Fibroblast of mammary gland (primary cell): ENCODE data around the gene PRG2.

Source experiments
- DNase-seq: peaks from one replicate; pipeline ENCODE4 v3.0.0-alpha.2; 2010; ENCODE audit warnings: low read depth
- H3K4me3 ChIP-seq: 2 replicates; pipeline ENCODE4 v1.5.1; 2011; ENCODE audit warnings: low read depth, mild to moderate bottlenecking, low read length, moderate library complexity; ENCODE audit not compliant: control insufficient read depth
- TF ChIP-seq, protein P1 (sequence below): conservative IDR thresholded peaks from 2 replicates; pipeline ENCODE4 v1.5.1; 2011; ENCODE audit warnings: low read depth, low read length, inconsistent platforms; ENCODE audit not compliant: control insufficient read depth, insufficient read depth

Gene PRG2

DNA sequence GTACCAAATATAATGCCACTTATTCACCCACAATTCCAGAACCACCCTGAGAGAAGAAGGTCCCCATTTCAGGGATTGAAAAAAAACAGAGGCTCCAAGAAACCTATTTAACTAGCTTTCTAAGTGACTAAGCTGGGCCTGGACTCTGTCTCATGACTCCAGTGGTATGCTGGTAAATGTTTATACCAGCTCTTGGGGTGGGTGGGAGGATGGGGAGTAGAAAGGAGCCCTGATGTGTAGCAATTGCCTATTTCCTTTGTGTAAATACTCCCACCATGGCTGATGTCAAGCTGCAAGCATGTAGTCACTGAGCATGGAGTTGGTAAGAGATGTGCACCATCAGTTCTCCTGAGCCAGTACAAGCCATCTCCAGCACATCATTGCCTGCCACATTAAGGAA lies 12.3 kb downstream of the PRG2 start:
- no peak overlapping the region for H3K4me3 ChIP-seq
- DNase-seq = peak; percentile 5
- TF ChIP-seq, protein P1, sequence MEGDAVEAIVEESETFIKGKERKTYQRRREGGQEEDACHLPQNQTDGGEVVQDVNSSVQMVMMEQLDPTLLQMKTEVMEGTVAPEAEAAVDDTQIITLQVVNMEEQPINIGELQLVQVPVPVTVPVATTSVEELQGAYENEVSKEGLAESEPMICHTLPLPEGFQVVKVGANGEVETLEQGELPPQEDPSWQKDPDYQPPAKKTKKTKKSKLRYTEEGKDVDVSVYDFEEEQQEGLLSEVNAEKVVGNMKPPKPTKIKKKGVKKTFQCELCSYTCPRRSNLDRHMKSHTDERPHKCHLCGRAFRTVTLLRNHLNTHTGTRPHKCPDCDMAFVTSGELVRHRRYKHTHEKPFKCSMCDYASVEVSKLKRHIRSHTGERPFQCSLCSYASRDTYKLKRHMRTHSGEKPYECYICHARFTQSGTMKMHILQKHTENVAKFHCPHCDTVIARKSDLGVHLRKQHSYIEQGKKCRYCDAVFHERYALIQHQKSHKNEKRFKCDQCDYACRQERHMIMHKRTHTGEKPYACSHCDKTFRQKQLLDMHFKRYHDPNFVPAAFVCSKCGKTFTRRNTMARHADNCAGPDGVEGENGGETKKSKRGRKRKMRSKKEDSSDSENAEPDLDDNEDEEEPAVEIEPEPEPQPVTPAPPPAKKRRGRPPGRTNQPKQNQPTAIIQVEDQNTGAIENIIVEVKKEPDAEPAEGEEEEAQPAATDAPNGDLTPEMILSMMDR = no peak

DNA sequence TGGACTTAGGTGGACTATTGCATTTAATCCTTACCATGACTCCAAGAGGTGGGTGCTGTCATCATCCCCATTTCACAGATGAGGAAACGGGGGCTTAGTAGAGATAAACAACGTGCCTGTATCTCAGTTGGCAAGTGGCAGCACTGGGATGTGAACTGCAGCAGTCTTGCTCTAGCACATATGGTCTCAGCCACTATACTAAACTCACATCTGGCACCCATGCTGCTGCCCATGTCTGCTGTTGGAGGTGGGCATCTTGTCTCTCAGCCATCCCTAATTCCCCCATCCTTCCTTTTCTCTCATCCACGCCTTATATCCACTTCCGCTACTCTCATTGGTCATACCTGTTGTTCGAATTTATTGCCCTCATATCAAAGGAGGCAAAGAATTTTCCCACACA lies 13.3 kb downstream of the PRG2 start:
- H3K4me3 ChIP-seq = no peak overlapping the region
- DNase-seq = peak; percentile 29
- TF ChIP-seq, protein P1 = no peak

DNA sequence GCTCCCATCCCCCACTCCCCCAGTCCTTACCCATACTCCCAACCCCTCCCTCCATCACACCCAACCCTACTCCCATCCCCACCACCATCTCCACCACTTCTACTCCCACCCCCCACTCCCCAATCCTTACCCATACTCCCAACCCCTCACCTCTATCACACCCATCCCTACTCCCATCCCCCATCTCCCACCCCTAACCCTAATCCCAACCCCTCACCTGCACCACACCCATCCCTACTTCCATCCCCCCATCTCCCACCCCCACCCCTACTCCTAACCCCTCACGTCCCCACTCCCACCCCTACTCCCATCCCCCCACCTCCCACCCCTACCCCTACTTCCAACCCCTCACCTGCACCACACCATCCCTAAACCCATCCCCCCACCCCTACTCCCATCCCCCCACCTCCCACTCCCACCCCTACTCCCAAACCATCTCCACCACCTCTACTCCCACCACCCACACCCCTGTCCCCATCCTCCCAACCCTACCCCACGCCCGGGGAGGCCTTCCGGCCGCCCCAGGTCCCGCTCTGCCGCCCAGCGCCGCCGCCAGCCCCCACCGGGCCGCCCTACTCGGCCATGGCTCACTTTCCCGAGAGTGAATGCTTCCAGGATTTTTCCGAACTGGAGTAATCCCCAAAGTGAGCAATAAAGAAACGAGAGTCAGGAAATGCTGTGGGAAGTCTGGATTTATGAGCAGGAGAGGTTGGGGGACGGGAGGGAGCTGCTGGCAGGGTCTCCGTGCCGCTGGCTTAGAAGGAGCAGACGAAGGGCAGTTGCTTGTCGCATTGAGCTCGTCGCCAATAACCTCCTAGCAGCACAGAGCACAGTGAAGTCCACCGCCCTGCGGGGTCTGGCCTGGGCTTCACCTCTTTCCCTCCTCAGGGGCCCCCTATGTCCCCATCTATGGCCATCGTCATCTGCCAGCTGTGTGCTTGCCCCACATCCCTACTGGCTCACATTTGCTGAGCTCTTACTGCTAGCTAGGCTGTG lies 14.1 kb downstream of the PRG2 start:
- TF ChIP-seq, protein P1 = no peak
- DNase-seq = no peak
- no peak overlapping the region for H3K4me3 ChIP-seq

DNA sequence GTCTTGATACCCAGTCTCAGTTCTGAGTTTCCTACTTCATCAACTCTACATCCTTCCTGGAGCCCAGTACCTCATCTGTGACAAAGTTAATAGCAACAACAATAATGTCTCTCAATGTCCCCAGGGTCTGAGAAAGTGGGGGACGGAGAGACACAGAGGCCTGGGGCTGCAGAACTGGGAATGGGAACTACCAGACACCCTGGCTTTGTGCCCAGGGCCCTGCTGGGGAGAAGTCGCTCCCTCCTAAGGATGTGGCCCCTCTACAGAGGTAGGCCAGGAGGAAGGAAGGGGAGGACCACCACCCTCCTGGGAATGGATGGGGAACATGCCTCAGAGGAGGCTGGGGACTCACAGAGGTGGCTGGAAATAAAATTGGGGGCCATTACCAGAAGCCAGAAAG lies 15.0 kb downstream of the PRG2 start:
- TF ChIP-seq, protein P1 = no peak
- no peak for DNase-seq
- H3K4me3 ChIP-seq = no peak overlapping the region

DNA sequence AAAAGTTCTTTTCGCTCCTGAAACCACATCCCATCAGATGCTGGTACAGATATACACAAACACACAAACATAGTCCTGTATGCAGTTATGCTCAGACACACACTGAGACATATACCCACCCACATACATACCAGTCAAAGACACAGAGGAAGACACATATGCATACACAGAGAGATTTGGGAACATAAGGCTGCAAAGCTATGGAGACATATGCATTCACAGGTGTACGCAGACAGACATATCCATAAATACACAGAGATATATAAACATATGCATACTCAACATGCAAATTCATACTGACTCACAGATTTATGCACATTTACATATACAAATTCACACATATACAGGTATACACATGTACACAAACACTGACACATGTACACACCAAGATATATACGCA lies 15.5 kb downstream of the PRG2 start:
- H3K4me3 ChIP-seq = no peak overlapping the region
- TF ChIP-seq, protein P1 = no peak
- DNase-seq = no peak

DNA sequence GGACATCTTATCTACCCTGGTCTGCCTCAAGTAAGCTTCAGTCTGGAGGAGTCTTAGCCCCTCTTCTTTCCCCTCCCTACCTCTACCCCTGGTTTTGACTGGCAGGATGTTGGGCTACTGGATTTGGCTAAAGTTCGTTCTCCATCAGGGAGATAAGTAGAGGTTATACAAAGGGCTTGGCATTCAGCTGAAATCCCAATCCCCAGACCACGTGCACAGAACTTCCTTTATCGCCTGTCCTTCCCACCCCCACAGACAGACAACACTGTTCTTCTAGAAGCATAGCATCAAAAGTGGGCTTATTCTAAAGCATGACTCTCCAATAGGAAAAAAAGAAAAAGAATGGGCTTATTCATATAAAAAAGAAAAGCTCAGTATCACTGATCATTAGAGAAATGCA lies 17.3 kb downstream of the PRG2 start:
- H3K4me3 ChIP-seq = no peak overlapping the region
- TF ChIP-seq, protein P1 = no peak
- DNase-seq = no peak

DNA sequence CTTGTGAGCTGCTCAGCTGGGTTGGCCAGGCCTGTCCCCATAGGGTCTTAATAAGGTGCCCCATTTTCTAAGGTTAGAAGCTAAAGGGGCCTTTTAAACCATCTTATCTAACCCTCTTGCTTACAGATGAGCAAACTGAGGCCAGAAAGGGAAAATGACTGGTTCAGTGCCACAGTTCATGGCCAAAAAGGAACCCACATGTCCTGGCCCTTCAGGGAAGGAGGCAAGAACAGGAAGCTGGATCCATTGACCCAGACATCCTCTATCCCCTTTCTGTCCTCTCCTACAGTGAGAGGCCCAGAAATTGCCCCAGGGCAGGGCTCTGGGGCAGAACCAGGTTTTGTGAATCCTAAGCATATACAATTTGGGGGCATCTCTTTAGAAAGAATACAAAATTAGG lies 19.5 kb downstream of the PRG2 start:
- no peak for DNase-seq
- TF ChIP-seq, protein P1 = no peak
- no peak overlapping the region for H3K4me3 ChIP-seq
